Activated T-cell treated with anti-CD3 and anti-CD28 coated beads, Interleukin-2, amount 50 U/mL, for 4 hours (primary cell): ENCODE measurements around the gene ARHGAP42. TPM values are rescaled to one million over a fixed set of nuclear protein-coding genes. Genes with fewer than 3 reads are reported as not detected.
"Not testable (repeated sequence)": the region's sequence is repeated elsewhere in the genome, so short reads cannot be mapped to it uniquely, and the experiment has no call there.

Experiments used
- ATAC-seq, 2 donors: fragments of 200-7000 bp; cut with Tn5 transposase; one replicate each; pipeline ENCODE4 v1.10.0; 2021
- DNase-seq: peaks from one replicate; pipeline ENCODE4 v3.0.0-alpha.2; 2020
- H3K27me3 Mint-ChIP-seq: one replicate; pipeline ENCODE4 v1.8.0; 2021; ENCODE audit warnings: low read depth, mixed read lengths
- H3K36me3 Mint-ChIP-seq: one replicate; pipeline ENCODE4 v1.8.0; 2022; ENCODE audit warnings: mixed read lengths; ENCODE audit not compliant: insufficient read depth
- H3K4me1 Mint-ChIP-seq: one replicate; pipeline ENCODE4 v1.8.0; 2021; ENCODE audit warnings: low read depth, mixed read lengths
- H3K4me3 Mint-ChIP-seq: one replicate; pipeline ENCODE4 v1.8.0; 2021; ENCODE audit warnings: mild to moderate bottlenecking, moderate library complexity, mixed read lengths
- H3K9me3 Mint-ChIP-seq: one replicate; pipeline ENCODE4 v1.8.0; 2021; ENCODE audit warnings: mixed read lengths
- total RNA-seq, 3 donors: library from RNA; stranded (reverse); gene quantifications; one replicate each; pipeline ENCODE4 v1.2.1, GENCODE V29; 2021

The ARHGAP42 gene
- total RNA-seq, 3 donors from 2014 or later: 0.11 to 0.35 (median 0.28) TPM

GRCh38 chr11:101008961-101009689, 322.0 kb downstream of the ARHGAP42 start:
- ATAC-seq: no peak
- H3K9me3 Mint-ChIP-seq: peaks cover 8% of the 10 kb centered on the region
- H3K4me1 Mint-ChIP-seq: peaks cover 2% of the 10 kb centered on the region
- DNase-seq: no peak
- H3K4me3 Mint-ChIP-seq: no peak overlapping the region
- H3K27me3 Mint-ChIP-seq: no peaks in the 10 kb centered on the region
- H3K36me3 Mint-ChIP-seq: no peaks in the 10 kb centered on the region

- Mint-ChIP-seq H3K36me3 (no peaks in the 10 kb centered on the region), H3K9me3 (peaks cover 12% of the 10 kb centered on the region), H3K4me1 (peaks cover 2% of the 10 kb centered on the region), H3K4me3 (no peak overlapping the region), H3K27me3 (no peaks in the 10 kb centered on the region)
- DNase-seq (no peak), ATAC-seq (no peak)
Observed at GRCh38 chr11:101009690-101010055, 322.6 kb downstream of the ARHGAP42 start.

GRCh38 chr11:101010899-101011298, 323.8 kb downstream of the ARHGAP42 start:
- Mint-ChIP-seq H3K9me3 (peaks cover 12% of the 10 kb centered on the region), H3K4me1 (peaks cover 2% of the 10 kb centered on the region), H3K27me3 (no peaks in the 10 kb centered on the region), H3K36me3 (no peaks in the 10 kb centered on the region), H3K4me3 (no peak overlapping the region)
- DNase-seq (no peak), ATAC-seq (no peak)

- no peak overlapping the region for H3K4me3 Mint-ChIP-seq
- H3K36me3 Mint-ChIP-seq: no peaks in the 10 kb centered on the region
- no peaks in the 10 kb centered on the region for H3K27me3 Mint-ChIP-seq
- peaks cover 12% of the 10 kb centered on the region for H3K9me3 Mint-ChIP-seq
- ATAC-seq (no peak), DNase-seq (no peak)
- H3K4me1 Mint-ChIP-seq: peaks cover 2% of the 10 kb centered on the region
Observed at GRCh38 chr11:101011881-101012280, 324.8 kb downstream of the ARHGAP42 start.

GRCh38 chr11:101013702-101014101, 326.6 kb downstream of the ARHGAP42 start:
- H3K36me3 Mint-ChIP-seq, H3K9me3 Mint-ChIP-seq, H3K27me3 Mint-ChIP-seq, DNase-seq, H3K4me1 Mint-ChIP-seq, H3K4me3 Mint-ChIP-seq, ATAC-seq: not testable (repeated sequence)

- H3K4me1 Mint-ChIP-seq: no peaks in the 10 kb centered on the region
- no peak for ATAC-seq
- no peaks in the 10 kb centered on the region for H3K27me3 Mint-ChIP-seq
- DNase-seq: no peak
- H3K9me3 Mint-ChIP-seq: peaks cover 9% of the 10 kb centered on the region
- H3K4me3 Mint-ChIP-seq: no peak overlapping the region
- no peaks in the 10 kb centered on the region for H3K36me3 Mint-ChIP-seq
Observed at GRCh38 chr11:101014600-101015285, 327.7 kb downstream of the ARHGAP42 start.

- Mint-ChIP-seq H3K27me3 (no peaks in the 10 kb centered on the region), H3K9me3 (no peaks in the 10 kb centered on the region), H3K36me3 (no peaks in the 10 kb centered on the region), H3K4me3 (no peak overlapping the region), H3K4me1 (no peaks in the 10 kb centered on the region)
- ATAC-seq (no peak), DNase-seq (no peak)
Observed at GRCh38 chr11:101019870-101020269, 332.8 kb downstream of the ARHGAP42 start.

GRCh38 chr11:101022256-101022655, 335.2 kb downstream of the ARHGAP42 start:
- no peaks in the 10 kb centered on the region for H3K27me3 Mint-ChIP-seq
- no peaks in the 10 kb centered on the region for H3K9me3 Mint-ChIP-seq
- H3K4me3 Mint-ChIP-seq: no peak overlapping the region
- H3K4me1 Mint-ChIP-seq: no peaks in the 10 kb centered on the region
- DNase-seq (no peak), ATAC-seq (no peak)
- H3K36me3 Mint-ChIP-seq: no peaks in the 10 kb centered on the region

GRCh38 chr11:101028644-101029043, 341.6 kb downstream of the ARHGAP42 start:
- peaks cover 11% of the 10 kb centered on the region for H3K9me3 Mint-ChIP-seq
- H3K36me3 Mint-ChIP-seq: no peaks in the 10 kb centered on the region
- H3K4me3 Mint-ChIP-seq: no peak overlapping the region
- DNase-seq: no peak
- no peaks in the 10 kb centered on the region for H3K27me3 Mint-ChIP-seq
- ATAC-seq: no peak
- H3K4me1 Mint-ChIP-seq: no peaks in the 10 kb centered on the region

GRCh38 chr11:101030015-101030414, 342.9 kb downstream of the ARHGAP42 start:
- DNase-seq (no peak), ATAC-seq (no peak)
- no peak overlapping the region for H3K4me3 Mint-ChIP-seq
- no peaks in the 10 kb centered on the region for H3K4me1 Mint-ChIP-seq
- H3K36me3 Mint-ChIP-seq: no peaks in the 10 kb centered on the region
- H3K27me3 Mint-ChIP-seq: no peaks in the 10 kb centered on the region
- peaks cover 11% of the 10 kb centered on the region for H3K9me3 Mint-ChIP-seq

GRCh38 chr11:101030692-101031091, 343.6 kb downstream of the ARHGAP42 start:
- Mint-ChIP-seq H3K9me3 (peaks cover 11% of the 10 kb centered on the region), H3K4me3 (no peak overlapping the region), H3K36me3 (no peaks in the 10 kb centered on the region), H3K4me1 (no peaks in the 10 kb centered on the region), H3K27me3 (no peaks in the 10 kb centered on the region)
- no peak for DNase-seq
- ATAC-seq: no peak

- H3K36me3 Mint-ChIP-seq: no peaks in the 10 kb centered on the region
Observed at GRCh38 chr11:101031713-101032112, 344.6 kb downstream of the ARHGAP42 start.

GRCh38 chr11:101032991-101033390, 345.9 kb downstream of the ARHGAP42 start:
- Mint-ChIP-seq H3K27me3 (no peaks in the 10 kb centered on the region), H3K36me3 (no peaks in the 10 kb centered on the region), H3K4me1 (no peaks in the 10 kb centered on the region), H3K9me3 (peaks cover 11% of the 10 kb centered on the region), H3K4me3 (no peak overlapping the region)
- no peak for DNase-seq
- ATAC-seq: no peak

More at GRCh38 chr11:101031713-101032112, 344.6 kb downstream of the ARHGAP42 start:
- Mint-ChIP-seq H3K27me3 (no peaks in the 10 kb centered on the region), H3K9me3 (peaks cover 11% of the 10 kb centered on the region), H3K4me1 (no peaks in the 10 kb centered on the region), H3K4me3 (no peak overlapping the region)
- ATAC-seq (no peak), DNase-seq (no peak)

- Mint-ChIP-seq H3K36me3 (no peaks in the 10 kb centered on the region), H3K27me3 (no peaks in the 10 kb centered on the region), H3K4me3 (no peak overlapping the region), H3K9me3 (peaks cover 11% of the 10 kb centered on the region), H3K4me1 (no peaks in the 10 kb centered on the region)
- ATAC-seq: no peak
- no peak for DNase-seq
Observed at GRCh38 chr11:101034076-101034475, 347.0 kb downstream of the ARHGAP42 start.

GRCh38 chr11:101035872-101036271, 348.8 kb downstream of the ARHGAP42 start:
- Mint-ChIP-seq H3K9me3 (peaks cover 5% of the 10 kb centered on the region), H3K36me3 (no peaks in the 10 kb centered on the region), H3K4me1 (no peaks in the 10 kb centered on the region), H3K4me3 (no peak overlapping the region), H3K27me3 (no peaks in the 10 kb centered on the region)
- ATAC-seq (no peak), DNase-seq (no peak)
